Measurements from ENCODE around the gene LRRC25.

DNA sequence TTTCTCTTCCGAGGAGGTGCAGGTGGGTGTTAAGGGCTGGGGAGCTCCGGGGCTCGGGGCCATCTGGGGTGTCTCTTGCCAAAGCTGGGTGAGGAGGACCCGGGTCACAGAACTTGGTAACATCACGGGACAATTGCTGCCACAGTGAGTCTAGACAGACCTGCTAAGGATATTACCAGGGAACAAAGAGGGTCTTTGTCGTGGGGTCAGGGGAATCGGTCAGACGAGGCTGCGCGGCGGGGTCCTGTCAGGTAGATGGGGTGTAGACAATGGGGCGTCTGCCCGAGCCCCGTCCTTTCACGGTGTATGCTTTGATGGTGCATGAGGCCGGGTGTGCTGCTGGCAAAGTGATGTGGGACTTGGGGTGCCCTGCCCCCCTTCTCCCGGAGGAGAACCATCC, 49.3 kb downstream of the LRRC25 start:
- TF ChIP-seq, protein P1, sequence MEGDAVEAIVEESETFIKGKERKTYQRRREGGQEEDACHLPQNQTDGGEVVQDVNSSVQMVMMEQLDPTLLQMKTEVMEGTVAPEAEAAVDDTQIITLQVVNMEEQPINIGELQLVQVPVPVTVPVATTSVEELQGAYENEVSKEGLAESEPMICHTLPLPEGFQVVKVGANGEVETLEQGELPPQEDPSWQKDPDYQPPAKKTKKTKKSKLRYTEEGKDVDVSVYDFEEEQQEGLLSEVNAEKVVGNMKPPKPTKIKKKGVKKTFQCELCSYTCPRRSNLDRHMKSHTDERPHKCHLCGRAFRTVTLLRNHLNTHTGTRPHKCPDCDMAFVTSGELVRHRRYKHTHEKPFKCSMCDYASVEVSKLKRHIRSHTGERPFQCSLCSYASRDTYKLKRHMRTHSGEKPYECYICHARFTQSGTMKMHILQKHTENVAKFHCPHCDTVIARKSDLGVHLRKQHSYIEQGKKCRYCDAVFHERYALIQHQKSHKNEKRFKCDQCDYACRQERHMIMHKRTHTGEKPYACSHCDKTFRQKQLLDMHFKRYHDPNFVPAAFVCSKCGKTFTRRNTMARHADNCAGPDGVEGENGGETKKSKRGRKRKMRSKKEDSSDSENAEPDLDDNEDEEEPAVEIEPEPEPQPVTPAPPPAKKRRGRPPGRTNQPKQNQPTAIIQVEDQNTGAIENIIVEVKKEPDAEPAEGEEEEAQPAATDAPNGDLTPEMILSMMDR (IDR thresholded peaks at IDR 0.05; ENCODE audit: low read depth, low read length) = no peak
- TF ChIP-seq POLR2A (IDR thresholded peaks at IDR 0.05; ENCODE audit: extremely low read depth, insufficient read length) (no peak), MYC (IDR thresholded peaks at IDR 0.05; ENCODE audit: low read depth, low read length) (no peak)
- TF ChIP-seq, protein P2, sequence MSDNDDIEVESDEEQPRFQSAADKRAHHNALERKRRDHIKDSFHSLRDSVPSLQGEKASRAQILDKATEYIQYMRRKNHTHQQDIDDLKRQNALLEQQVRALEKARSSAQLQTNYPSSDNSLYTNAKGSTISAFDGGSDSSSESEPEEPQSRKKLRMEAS (IDR thresholded peaks at IDR 0.05; ENCODE audit: low read depth, low read length) = no peak
